K562 (cell line): ENCODE data around the gene DAG1.
A peak's percentile ranks its signal among the peaks of the same experiment; 100 is the strongest.

Source experiments
- ATF3 ChIP-seq, 2 experiments: fragments of 450-650 bp in 1 of 2; sonication (generic) in 1 of 2; formaldehyde crosslinking in 1 of 2; IDR thresholded peaks in 1 of 2; conservative IDR thresholded peaks in 1 of 2; 2 replicates each; pipeline versions ENCODE4 v1.6.1 to v1.8.1; 2016 to 2023; ENCODE audit warnings: mild to moderate bottlenecking in 2 of 2, moderate library complexity in 2 of 2, inconsistent platforms in 1 of 2, missing genetic modification reagents in 1 of 2
- CBX5 ChIP-seq: IDR thresholded peaks from 2 replicates; pipeline ENCODE4 v1.6.1; 2014; ENCODE audit warnings: low read depth, borderline replicate concordance
- MGA ChIP-seq: fragments of 450-650 bp; IDR thresholded peaks from 2 replicates; pipeline ENCODE4 v1.6.1; 2016; ENCODE audit warnings: mild to moderate bottlenecking, moderate library complexity
- POLR2A ChIP-seq: fragments of 450-650 bp; conservative IDR thresholded peaks from 2 replicates; pipeline ENCODE4 v1.6.1; 2016

- TF ChIP-seq CBX5: no peak
- no peak for TF ChIP-seq ATF3 (IDR thresholded peaks at IDR 0.05)
- TF ChIP-seq ATF3 (CRISPR knock-in tag; conservative IDR thresholded peaks at IDR 0.05): no peak
- 0 out of 2 replicates have a peak, but pooled peaks have one; percentile 11 for TF ChIP-seq POLR2A
- no peak for TF ChIP-seq MGA
Observed at GRCh38 chr3:49470714-49471420, 800 bp downstream of the DAG1 start.
